C4-2B (cell line): ENCODE results near the gene COL2A1.

Experiments
- ZFX ChIP-seq: fragments of 450-650 bp; IDR thresholded peaks from 2 replicates; pipeline ENCODE4 v1.6.1; 2017
- TF ChIP-seq, protein P1 (sequence below): fragments of 450-650 bp; conservative IDR thresholded peaks from 2 replicates; pipeline ENCODE4 v1.5.1; 2017; ENCODE audit warnings: mild to moderate bottlenecking

- TF ChIP-seq, protein P1, sequence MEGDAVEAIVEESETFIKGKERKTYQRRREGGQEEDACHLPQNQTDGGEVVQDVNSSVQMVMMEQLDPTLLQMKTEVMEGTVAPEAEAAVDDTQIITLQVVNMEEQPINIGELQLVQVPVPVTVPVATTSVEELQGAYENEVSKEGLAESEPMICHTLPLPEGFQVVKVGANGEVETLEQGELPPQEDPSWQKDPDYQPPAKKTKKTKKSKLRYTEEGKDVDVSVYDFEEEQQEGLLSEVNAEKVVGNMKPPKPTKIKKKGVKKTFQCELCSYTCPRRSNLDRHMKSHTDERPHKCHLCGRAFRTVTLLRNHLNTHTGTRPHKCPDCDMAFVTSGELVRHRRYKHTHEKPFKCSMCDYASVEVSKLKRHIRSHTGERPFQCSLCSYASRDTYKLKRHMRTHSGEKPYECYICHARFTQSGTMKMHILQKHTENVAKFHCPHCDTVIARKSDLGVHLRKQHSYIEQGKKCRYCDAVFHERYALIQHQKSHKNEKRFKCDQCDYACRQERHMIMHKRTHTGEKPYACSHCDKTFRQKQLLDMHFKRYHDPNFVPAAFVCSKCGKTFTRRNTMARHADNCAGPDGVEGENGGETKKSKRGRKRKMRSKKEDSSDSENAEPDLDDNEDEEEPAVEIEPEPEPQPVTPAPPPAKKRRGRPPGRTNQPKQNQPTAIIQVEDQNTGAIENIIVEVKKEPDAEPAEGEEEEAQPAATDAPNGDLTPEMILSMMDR, result no peak
- TF ChIP-seq ZFX, result no peak
Observed at GRCh38 chr12:48045965-48046518, 41.8 kb upstream of the COL2A1 start.
